DND-41 (cell line): Measurements from ENCODE around the gene ZFTA.

Source experiments
- ATAC-seq: fragments of 200-7000 bp; cut with Tn5 transposase; 3 replicates; pipeline ENCODE4 v1.9.1; 2021; ENCODE audit warnings: low read depth; ENCODE audit not compliant: insufficient read depth
- DNase-seq: peaks from one replicate; pipeline ENCODE4 v3.0.0-alpha.2; 2020
- H2AFZ ChIP-seq: 2 replicates; pipeline ENCODE4 v1.6.0; 2012; ENCODE audit warnings: low read depth, low read length
- H3K27ac ChIP-seq: 2 replicates; pipeline ENCODE4 v1.5.1; 2012; ENCODE audit warnings: low read length, inconsistent platforms
- H3K27me3 ChIP-seq: fragments of 200-600 bp; sonication (generic); 2 replicates; pipeline ENCODE4 v1.6.0; 2012; ENCODE audit warnings: low read length, mild to moderate bottlenecking, inconsistent platforms; ENCODE audit not compliant: insufficient read depth, poor library complexity
- H3K36me3 ChIP-seq: 2 replicates; pipeline ENCODE4 v1.5.1; 2012; ENCODE audit warnings: low read length, inconsistent platforms; ENCODE audit not compliant: insufficient read depth
- H3K4me1 ChIP-seq: 2 replicates; pipeline ENCODE4 v1.5.1; 2012; ENCODE audit warnings: mild to moderate bottlenecking, low read length; ENCODE audit not compliant: insufficient read depth
- H3K4me2 ChIP-seq: 2 replicates; pipeline ENCODE4 v1.6.0; 2012; ENCODE audit warnings: mild to moderate bottlenecking, moderate library complexity, low read length, inconsistent platforms; ENCODE audit not compliant: insufficient read depth
- H3K4me3 ChIP-seq, 2 experiments: fragments of 200-600 bp in 1 of 2; shearing (Covaris generic) in 1 of 2; 2 replicates each; pipeline ENCODE4 v1.5.1; 2012 to 2016; ENCODE audit warnings: inconsistent platforms in 2 of 2, low read length in 2 of 2, mild to moderate bottlenecking in 2 of 2, low read depth in 1 of 2, moderate library complexity in 1 of 2
- H3K79me2 ChIP-seq: 2 replicates; pipeline ENCODE4 v1.6.0; 2012; ENCODE audit warnings: low read length, inconsistent platforms; ENCODE audit not compliant: insufficient read depth
- H3K9ac ChIP-seq: 2 replicates; pipeline ENCODE4 v1.6.0; 2012; ENCODE audit warnings: low read depth, mild to moderate bottlenecking, inconsistent platforms, low read length, moderate library complexity
- H3K9me3 ChIP-seq: 2 replicates; pipeline ENCODE4 v1.5.1; 2012; ENCODE audit warnings: low read length, moderate library complexity, mild to moderate bottlenecking, inconsistent platforms; ENCODE audit not compliant: insufficient read depth, severe bottlenecking
- H4K20me1 ChIP-seq: 2 replicates; pipeline ENCODE4 v1.6.0; 2012; ENCODE audit warnings: low read length; ENCODE audit not compliant: insufficient read depth
- CTCF ChIP-seq: IDR thresholded peaks from 2 replicates; pipeline ENCODE4 v1.5.1; 2012; ENCODE audit warnings: borderline replicate concordance, low read length, moderate library complexity, mild to moderate bottlenecking; ENCODE audit not compliant: poor library complexity, severe bottlenecking; ENCODE audit errors: extremely low read depth
- EZH2 ChIP-seq: IDR thresholded peaks from 3 replicates; pipeline ENCODE4 v1.6.1; 2012; ENCODE audit warnings: borderline replicate concordance, low read depth, mild to moderate bottlenecking, moderate library complexity, low read length, inconsistent platforms; ENCODE audit not compliant: severe bottlenecking

Gene ZFTA

GRCh38 chr11:63816166-63816565 lies 47.6 kb upstream of the ZFTA start:
- DNase-seq (no peak), ATAC-seq (no peak)
- Histone ChIP-seq H3K9ac (no peak overlapping the region), H3K27ac (no peak overlapping the region), H3K4me3 (no peak overlapping the region), H3K4me1 (peaks cover 36% of the 10 kb centered on the region), H3K9me3 (no peaks in the 10 kb centered on the region), H3K27me3 (no peaks in the 10 kb centered on the region), H3K36me3 (peaks cover 61% of the 10 kb centered on the region), H2AFZ (no peak overlapping the region), H3K4me2 (peak overlapping the region; percentile 30; the same call in 1 of the 2 replicates), H3K79me2 (peaks cover 46% of the 10 kb centered on the region), H4K20me1 (peaks cover 36% of the 10 kb centered on the region)
- TF ChIP-seq CTCF = no peak
- TF ChIP-seq EZH2 = no peak

DNA sequence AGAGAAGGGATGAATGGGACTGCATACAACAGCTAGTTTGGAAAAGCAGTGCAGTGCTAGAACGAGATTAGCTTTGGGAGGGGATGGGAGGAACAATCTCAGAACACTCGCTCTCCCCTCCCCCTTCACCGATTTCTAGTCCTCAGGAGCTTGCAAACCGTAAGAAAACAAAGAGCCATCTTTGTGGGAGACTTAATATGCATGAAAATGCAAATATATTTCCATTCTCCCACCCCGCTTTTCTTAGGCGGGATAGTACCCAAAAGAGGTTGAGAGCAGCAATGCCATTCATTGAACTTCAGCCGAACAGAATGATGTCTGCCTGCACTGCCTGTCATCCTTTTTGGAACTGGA lies 45.8 kb upstream of the ZFTA start:
- Histone ChIP-seq H3K4me2 (peak overlapping the region; percentile 75), H3K79me2 (peaks cover 46% of the 10 kb centered on the region), H3K9me3 (no peaks in the 10 kb centered on the region), H4K20me1 (peaks cover 36% of the 10 kb centered on the region), H3K9ac (peak overlapping the region; percentile 92), H3K4me3 (peak overlapping the region; percentile 83 to 97; a peak in 3 of 4 replicates), H3K36me3 (peaks cover 46% of the 10 kb centered on the region), H3K4me1 (peaks cover 36% of the 10 kb centered on the region), H3K27me3 (no peaks in the 10 kb centered on the region), H2AFZ (peak overlapping the region; percentile 92), H3K27ac (peak overlapping the region; percentile 88)
- DNase-seq (no peak), ATAC-seq (peak; percentile 15; the same call in 2 of the 3 replicates)
- TF ChIP-seq CTCF (no peak), EZH2 (no peak)

- Histone ChIP-seq H3K27ac (peak overlapping the region; percentile 88), H4K20me1 (peaks cover 36% of the 10 kb centered on the region), H3K9me3 (no peaks in the 10 kb centered on the region), H3K79me2 (peaks cover 46% of the 10 kb centered on the region), H3K9ac (peak overlapping the region; percentile 92), H3K27me3 (no peaks in the 10 kb centered on the region), H3K4me1 (peaks cover 36% of the 10 kb centered on the region), H2AFZ (peak overlapping the region; percentile 92), H3K4me2 (peak overlapping the region; percentile 75), H3K36me3 (peaks cover 40% of the 10 kb centered on the region), H3K4me3 (peak overlapping the region; percentile 83 to 97)
- peak; percentile 69 for DNase-seq
- TF ChIP-seq CTCF = no peak
- peak; percentile 68 for ATAC-seq
These were observed 45.2 kb upstream of the ZFTA start for GRCh38 chr11:63813563-63814382.
